Keratinocyte (primary cell): ENCODE measurements around the gene IREB2. TPM values are rescaled to one million over a fixed set of nuclear protein-coding genes. Genes with fewer than 3 reads are reported as not detected.

Experiments
- DNase-seq: peaks from one replicate; pipeline ENCODE4 v3.0.0-alpha.2; 2011; ENCODE audit warnings: low read depth, missing footprints, low spot score
- FAIRE-seq: peaks from 2 replicates; lab custom pipeline; 2011; peaks lifted over from hg19 to GRCh38; lab: Jason Lieb, UNC
- H2AFZ ChIP-seq: 2 replicates; pipeline ENCODE4 v1.6.0; 2012; ENCODE audit warnings: low read length, control low read depth, inconsistent platforms; ENCODE audit not compliant: control insufficient read depth
- H3K27ac ChIP-seq: 2 replicates; pipeline ENCODE4 v1.5.1; 2011; ENCODE audit warnings: low read length; ENCODE audit not compliant: control insufficient read depth, insufficient read depth
- H3K27me3 ChIP-seq: 3 replicates; pipeline ENCODE4 v1.6.0; 2011; ENCODE audit warnings: low read length; ENCODE audit not compliant: control insufficient read depth, insufficient read depth; ENCODE audit errors: extremely low read depth
- H3K36me3 ChIP-seq, 2 experiments: 2 replicates in 1 of 2; 3 replicates in 1 of 2; pipeline ENCODE4 v1.5.1; 2011; ENCODE audit warnings: low read length in 2 of 2, mild to moderate bottlenecking in 1 of 2; ENCODE audit not compliant: control insufficient read depth in 2 of 2, insufficient read depth in 2 of 2; ENCODE audit errors: extremely low read depth in 1 of 2
- H3K4me1 ChIP-seq: 3 replicates; pipeline ENCODE4 v1.5.1; 2011; ENCODE audit warnings: low read length; ENCODE audit not compliant: control insufficient read depth, insufficient read depth; ENCODE audit errors: extremely low read depth
- H3K4me2 ChIP-seq: 3 replicates; pipeline ENCODE4 v1.6.0; 2011; ENCODE audit warnings: low read depth, low read length; ENCODE audit not compliant: control insufficient read depth, insufficient read depth; ENCODE audit errors: extremely low read depth
- H3K4me3 ChIP-seq, 3 experiments: fragments of 200-600 bp in 1 of 3; sonication (generic) in 1 of 3; 2 replicates in 2 of 3; 3 replicates in 1 of 3; pipeline ENCODE4 v1.5.1; 2011 to 2016; ENCODE audit warnings: low read length in 3 of 3, mild to moderate bottlenecking in 3 of 3, control low read depth in 2 of 3, inconsistent platforms in 1 of 3, low read depth in 1 of 3, mixed read lengths in 1 of 3, mixed run types in 1 of 3, moderate library complexity in 1 of 3; ENCODE audit not compliant: control insufficient read depth in 2 of 3, insufficient read depth in 2 of 3; ENCODE audit errors: extremely low read depth in 1 of 3
- H3K79me2 ChIP-seq: 2 replicates; pipeline ENCODE4 v1.6.0; 2012; ENCODE audit warnings: low read length; ENCODE audit not compliant: control insufficient read depth, insufficient read depth
- H3K9ac ChIP-seq: 3 replicates; pipeline ENCODE4 v1.6.0; 2011; ENCODE audit warnings: low read length; ENCODE audit not compliant: control insufficient read depth, insufficient read depth; ENCODE audit errors: extremely low read depth
- H3K9me1 ChIP-seq: 3 replicates; pipeline ENCODE4 v1.6.0; 2011; ENCODE audit warnings: low read length; ENCODE audit not compliant: control insufficient read depth, insufficient read depth; ENCODE audit errors: extremely low read depth
- H3K9me3 ChIP-seq: 2 replicates; pipeline ENCODE4 v1.5.1; 2012; ENCODE audit warnings: low read depth, low read length; ENCODE audit not compliant: control insufficient read depth
- H4K20me1 ChIP-seq: 3 replicates; pipeline ENCODE4 v1.6.0; 2011; ENCODE audit warnings: low read length; ENCODE audit not compliant: control insufficient read depth, insufficient read depth; ENCODE audit errors: extremely low read depth
- CTCF ChIP-seq, 3 experiments: IDR thresholded peaks in 1 of 3; conservative IDR thresholded peaks in 1 of 3; optimal IDR thresholded peaks in 1 of 3; 2 replicates in 2 of 3; 3 replicates in 1 of 3; pipeline versions ENCODE3 to v1.5.1; 2011; ENCODE audit warnings: low read length in 3 of 3, mild to moderate bottlenecking in 3 of 3, moderate library complexity in 2 of 3, control low read depth in 1 of 3, inconsistent platforms in 1 of 3; ENCODE audit not compliant: insufficient read depth in 2 of 3; ENCODE audit errors: extremely low read depth in 1 of 3
- EZH2 ChIP-seq: IDR thresholded peaks from one replicate; pipeline ENCODE4 v1.6.1; 2012; ENCODE audit warnings: inconsistent platforms, mild to moderate bottlenecking, low read length, moderate library complexity
- dilution Hi-C: fragments of 300-500 bp; cut with MboI; formaldehyde crosslinking; loops from one replicate; pipeline ENCODE4 v1.7.0; 2020; ENCODE audit warnings: low sequenced_read_pairs; ENCODE audit not compliant: extremely low pct_ligation_motif_present
- polyA plus RNA-seq, 5 experiments: library from polyadenylated mRNA; depleted of rRNA in 3 of 5; stranded (reverse) in 3 of 5; stranded (forward) in 1 of 5; unstranded in 1 of 5; fragments of >200 nt; gene quantifications; 1 replicate in 1 of 5; 2 replicates in 3 of 5; 3 replicates in 1 of 5; pipeline versions ENCODE4 v1.2.1 to v1.2.3, GENCODE V29; 2011 to 2012; ENCODE audit warnings: missing spikeins in 2 of 5, low read depth in 1 of 5, low replicate concordance in 1 of 5

The IREB2 gene
- polyA plus RNA-seq, 1 donor (not counting 4 experiments of a cell fraction or from before 2014, with no cell fraction given), result 20.5 TPM

- Histone ChIP-seq H3K4me2 (no peak overlapping the region), H3K27ac (no peak overlapping the region), H3K9me3 (no peaks in the 10 kb centered on the region), H3K4me1 (no peaks in the 10 kb centered on the region), H3K27me3 (no peaks in the 10 kb centered on the region), H4K20me1 (no peaks in the 10 kb centered on the region), H3K9me1 (no peaks in the 10 kb centered on the region), H3K4me3 (no peak overlapping the region), H3K36me3 (peaks cover 15 to 19% of the 10 kb centered on the region in 2 experiments), H3K79me2 (no peaks in the 10 kb centered on the region), H3K9ac (no peak overlapping the region), H2AFZ (no peak overlapping the region)
- dilution Hi-C loops, result no loop called here
- FAIRE-seq (no peak), DNase-seq (no peak)
- no peak for TF ChIP-seq CTCF (optimal IDR thresholded peaks at IDR 0.05 in 1 of 3, IDR thresholded peaks at IDR 0.05 in 1 of 3, conservative IDR thresholded peaks at IDR 0.05 in 1 of 3; ENCODE audit: extremely low read depth in 1 of 3, insufficient read depth in 2 of 3, low read length in 3 of 3)
Observed at GRCh38 chr15:78550194-78550593, 112.2 kb downstream of the IREB2 start.

GRCh38 chr15:78550815-78551214 is 112.8 kb downstream of the IREB2 start:
- no peaks in the 10 kb centered on the region for H3K79me2 ChIP-seq
- FAIRE-seq (no peak), DNase-seq (no peak)
- no peaks in the 10 kb centered on the region for H3K4me1 ChIP-seq
- no peak overlapping the region for H3K4me2 ChIP-seq
- TF ChIP-seq EZH2 (no peak), CTCF (optimal IDR thresholded peaks at IDR 0.05 in 1 of 3, IDR thresholded peaks at IDR 0.05 in 1 of 3, conservative IDR thresholded peaks at IDR 0.05 in 1 of 3; ENCODE audit: extremely low read depth in 1 of 3, insufficient read depth in 2 of 3, low read length in 3 of 3) (no peak)
- no peak overlapping the region for H2AFZ ChIP-seq
- no peaks in the 10 kb centered on the region for H3K9me1 ChIP-seq
- no peak overlapping the region for H3K4me3 ChIP-seq
- dilution Hi-C loops, result no loop called here
- no peaks in the 10 kb centered on the region for H4K20me1 ChIP-seq
- H3K9ac ChIP-seq, result no peak overlapping the region
- peaks cover 12 to 17% of the 10 kb centered on the region in 2 experiments for H3K36me3 ChIP-seq
- no peaks in the 10 kb centered on the region for H3K9me3 ChIP-seq
- no peaks in the 10 kb centered on the region for H3K27me3 ChIP-seq
- H3K27ac ChIP-seq, result no peak overlapping the region

Other genes starting within 250 kb of the IREB2 start
- gene ACSBG1, start 203.7 kb upstream of the IREB2 start, polyA plus RNA-seq, result 0.01 to 0.06 TPM in 2 of 3 replicates, not detected in the other
- 4.1 to 5.7 TPM (median 4.6 TPM) in 3 replicates for gene DNAJA4, start 173.7 kb upstream of the IREB2 start, polyA plus RNA-seq
- gene SKIC8, start 138.6 kb upstream of the IREB2 start, polyA plus RNA-seq, result 84.5 to 101 TPM (median 86.5 TPM) in 3 replicates
- not detected in 3 replicates for gene CRABP1, start 97.9 kb upstream of the IREB2 start, polyA plus RNA-seq
- gene HYKK, start 69.4 kb downstream of the IREB2 start, polyA plus RNA-seq, result 1.9 to 3.9 TPM (median 2.2 TPM) in 3 replicates
- 269 to 432 TPM (median 303 TPM) in 3 replicates for gene PSMA4, start 102.2 kb downstream of the IREB2 start, polyA plus RNA-seq
- 3.7 to 10.0 TPM (median 8.0 TPM) in 3 replicates for gene CHRNA5, start 127.3 kb downstream of the IREB2 start, polyA plus RNA-seq
- 0.10 TPM in 1 of 3 replicates, not detected in the others for gene CHRNA3, start 182.8 kb downstream of the IREB2 start, polyA plus RNA-seq
- 0.04 to 0.17 TPM (median 0.06 TPM) in 3 replicates for gene CHRNB4, start 203.0 kb downstream of the IREB2 start, polyA plus RNA-seq